ENCODE results near the gene CACNA2D3.

- no peak for TF ChIP-seq CTCF (IDR thresholded peaks at IDR 0.05; ENCODE audit: poor library complexity)
- no peak for TF ChIP-seq EZH2 (IDR thresholded peaks at IDR 0.05; ENCODE audit: borderline replicate concordance)
These were observed 51.0 kb downstream of the CACNA2D3 start for GRCh38 chr3:54173371-54173770.

All from hepatocyte (in vitro differentiated cells).